ENCODE measurements around the gene WDR18.

The WDR18 gene

DNA sequence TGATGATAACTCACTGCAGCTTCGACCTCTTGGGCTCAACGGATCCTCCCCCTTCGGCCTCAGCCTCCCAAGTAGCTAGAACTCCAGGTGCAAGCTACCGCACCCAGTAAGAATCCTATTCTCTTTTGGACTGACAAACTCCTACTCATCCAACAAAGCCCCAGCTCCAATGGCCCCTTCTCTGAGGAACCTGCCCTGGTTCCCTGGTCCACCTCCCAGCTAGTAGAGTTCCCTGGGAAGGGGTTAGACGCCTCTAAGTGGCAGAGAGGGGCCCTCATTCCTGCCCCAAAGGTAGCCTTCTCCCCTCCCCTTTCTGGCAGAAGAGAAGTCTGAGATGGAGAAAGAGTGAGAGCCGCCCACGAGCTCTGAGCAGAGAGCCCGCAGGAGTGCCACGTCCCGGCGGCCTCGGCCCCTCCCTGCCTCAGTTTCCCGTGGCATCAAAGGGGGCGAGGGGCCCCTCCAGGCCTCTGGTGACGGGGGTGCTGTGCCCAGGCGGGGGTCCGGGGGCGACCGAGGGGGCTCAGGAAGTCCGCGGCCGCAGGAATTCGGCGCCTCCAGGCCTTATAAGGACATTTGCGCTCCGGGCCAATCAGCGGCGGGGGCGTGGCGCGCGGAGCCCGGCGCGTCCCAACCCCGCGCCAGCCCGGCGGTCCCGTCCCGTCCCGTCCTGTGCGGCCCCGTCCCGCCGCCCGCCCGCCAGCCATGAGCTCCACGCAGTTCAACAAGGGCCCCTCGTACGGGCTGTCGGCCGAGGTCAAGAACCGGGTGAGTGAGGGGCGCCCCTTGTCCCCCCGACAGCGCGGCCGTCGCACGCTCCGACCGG is 42.0 kb downstream of the WDR18 start, which contains the start of gene CNN2:
Gene CNN2, plus strand, starts transcription at position 649 of the 823 bp plus-strand sequence. Its CDS starts 54 bp downstream, at position 703.
- peak; percentile 11 for TF ChIP-seq POLR2A (IDR thresholded peaks at IDR 0.05; ENCODE audit: extremely low read depth, insufficient read length)
- TF ChIP-seq, protein P1, sequence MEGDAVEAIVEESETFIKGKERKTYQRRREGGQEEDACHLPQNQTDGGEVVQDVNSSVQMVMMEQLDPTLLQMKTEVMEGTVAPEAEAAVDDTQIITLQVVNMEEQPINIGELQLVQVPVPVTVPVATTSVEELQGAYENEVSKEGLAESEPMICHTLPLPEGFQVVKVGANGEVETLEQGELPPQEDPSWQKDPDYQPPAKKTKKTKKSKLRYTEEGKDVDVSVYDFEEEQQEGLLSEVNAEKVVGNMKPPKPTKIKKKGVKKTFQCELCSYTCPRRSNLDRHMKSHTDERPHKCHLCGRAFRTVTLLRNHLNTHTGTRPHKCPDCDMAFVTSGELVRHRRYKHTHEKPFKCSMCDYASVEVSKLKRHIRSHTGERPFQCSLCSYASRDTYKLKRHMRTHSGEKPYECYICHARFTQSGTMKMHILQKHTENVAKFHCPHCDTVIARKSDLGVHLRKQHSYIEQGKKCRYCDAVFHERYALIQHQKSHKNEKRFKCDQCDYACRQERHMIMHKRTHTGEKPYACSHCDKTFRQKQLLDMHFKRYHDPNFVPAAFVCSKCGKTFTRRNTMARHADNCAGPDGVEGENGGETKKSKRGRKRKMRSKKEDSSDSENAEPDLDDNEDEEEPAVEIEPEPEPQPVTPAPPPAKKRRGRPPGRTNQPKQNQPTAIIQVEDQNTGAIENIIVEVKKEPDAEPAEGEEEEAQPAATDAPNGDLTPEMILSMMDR (IDR thresholded peaks at IDR 0.05; ENCODE audit: low read depth, low read length), result no peak
- peak; percentile 73 for DNase-seq (ENCODE audit: low read depth)
- H3K4me3 ChIP-seq (ENCODE audit: low read depth, low read length), result peak within 1 kb of the TSS; percentile 68

DNA sequence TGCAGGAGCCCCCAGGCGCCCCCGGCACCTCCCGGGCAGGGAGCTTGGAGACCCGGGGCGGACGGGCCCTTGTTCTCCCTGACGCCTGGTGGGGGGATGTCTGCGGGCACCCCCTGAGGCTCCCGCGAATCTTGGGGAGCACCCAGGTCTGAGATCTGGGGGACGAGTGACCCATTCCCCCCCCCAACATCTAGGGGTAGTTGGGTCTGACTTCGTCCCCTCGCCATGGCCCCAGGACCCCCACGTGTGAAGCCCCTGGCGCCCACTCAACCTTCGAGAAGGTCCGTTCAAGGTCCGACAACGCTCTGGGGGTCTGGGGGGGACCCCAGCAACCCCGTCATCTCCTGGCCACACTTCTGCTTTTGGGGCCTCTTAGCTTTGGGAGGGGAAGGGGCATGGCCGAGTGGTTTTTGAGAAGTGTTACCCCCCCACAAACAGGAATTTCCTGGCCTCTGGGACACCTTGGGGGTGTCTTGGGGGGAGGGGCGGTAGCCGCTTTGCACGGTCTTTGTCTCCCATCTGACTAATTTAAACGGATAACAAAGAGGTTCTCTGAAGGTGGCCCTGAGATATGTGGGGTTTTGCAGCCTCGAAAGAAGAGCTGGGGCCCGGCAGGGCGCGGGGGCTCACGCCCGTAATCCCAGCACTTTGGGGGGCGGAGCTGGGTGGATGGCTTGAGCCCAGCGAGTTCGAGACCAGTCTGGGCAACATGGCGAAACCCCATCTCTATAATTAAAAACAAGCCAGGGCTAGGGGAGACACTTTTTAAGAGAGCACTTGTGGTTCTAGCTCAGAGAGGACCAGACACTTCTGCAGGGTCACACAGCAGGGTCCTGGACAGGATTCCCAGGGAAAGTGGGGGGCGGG is 42.9 kb downstream of the WDR18 start:
- TF ChIP-seq, protein P2, sequence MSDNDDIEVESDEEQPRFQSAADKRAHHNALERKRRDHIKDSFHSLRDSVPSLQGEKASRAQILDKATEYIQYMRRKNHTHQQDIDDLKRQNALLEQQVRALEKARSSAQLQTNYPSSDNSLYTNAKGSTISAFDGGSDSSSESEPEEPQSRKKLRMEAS (IDR thresholded peaks at IDR 0.05; ENCODE audit: low read depth, low read length), result no peak
- TF ChIP-seq, protein P1 (IDR thresholded peaks at IDR 0.05; ENCODE audit: low read depth, low read length), result no peak
- no peak for TF ChIP-seq POLR2A (IDR thresholded peaks at IDR 0.05; ENCODE audit: extremely low read depth, insufficient read length)
- peak; percentile 67 for DNase-seq (ENCODE audit: low read depth)
- H3K4me3 ChIP-seq (ENCODE audit: low read depth, low read length), result peak overlapping the region; percentile 68

DNA sequence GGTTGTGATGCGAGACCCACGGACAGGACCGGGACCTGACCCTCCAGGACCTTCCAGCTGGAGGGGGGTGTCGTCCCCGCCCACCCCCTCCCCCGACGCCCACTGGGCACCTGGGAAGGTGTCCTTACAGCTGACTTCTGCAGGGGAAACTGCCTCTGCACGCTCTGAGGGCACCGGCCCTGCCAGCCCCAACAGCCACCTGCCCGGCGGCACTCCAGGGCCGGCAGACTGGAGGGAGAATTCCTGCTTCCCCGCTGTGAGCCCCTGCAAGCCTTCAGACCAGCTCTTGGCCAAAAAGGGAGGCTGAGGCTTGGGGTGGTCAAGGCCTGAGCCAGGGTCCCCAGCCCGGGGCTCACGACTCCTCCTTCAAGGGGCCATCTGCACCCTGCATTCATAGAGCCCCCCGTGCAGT is 43.5 kb downstream of the WDR18 start:
- H3K4me3 ChIP-seq (ENCODE audit: low read depth, low read length), result peak overlapping the region; percentile 68
- DNase-seq (ENCODE audit: low read depth), result no peak
- TF ChIP-seq MYC (IDR thresholded peaks at IDR 0.05; ENCODE audit: low read depth, low read length) (no peak), POLR2A (IDR thresholded peaks at IDR 0.05; ENCODE audit: extremely low read depth, insufficient read length) (no peak)
- TF ChIP-seq, protein P1 (IDR thresholded peaks at IDR 0.05; ENCODE audit: low read depth, low read length), result no peak
- TF ChIP-seq, protein P2 (IDR thresholded peaks at IDR 0.05; ENCODE audit: low read depth, low read length), result no peak

DNA sequence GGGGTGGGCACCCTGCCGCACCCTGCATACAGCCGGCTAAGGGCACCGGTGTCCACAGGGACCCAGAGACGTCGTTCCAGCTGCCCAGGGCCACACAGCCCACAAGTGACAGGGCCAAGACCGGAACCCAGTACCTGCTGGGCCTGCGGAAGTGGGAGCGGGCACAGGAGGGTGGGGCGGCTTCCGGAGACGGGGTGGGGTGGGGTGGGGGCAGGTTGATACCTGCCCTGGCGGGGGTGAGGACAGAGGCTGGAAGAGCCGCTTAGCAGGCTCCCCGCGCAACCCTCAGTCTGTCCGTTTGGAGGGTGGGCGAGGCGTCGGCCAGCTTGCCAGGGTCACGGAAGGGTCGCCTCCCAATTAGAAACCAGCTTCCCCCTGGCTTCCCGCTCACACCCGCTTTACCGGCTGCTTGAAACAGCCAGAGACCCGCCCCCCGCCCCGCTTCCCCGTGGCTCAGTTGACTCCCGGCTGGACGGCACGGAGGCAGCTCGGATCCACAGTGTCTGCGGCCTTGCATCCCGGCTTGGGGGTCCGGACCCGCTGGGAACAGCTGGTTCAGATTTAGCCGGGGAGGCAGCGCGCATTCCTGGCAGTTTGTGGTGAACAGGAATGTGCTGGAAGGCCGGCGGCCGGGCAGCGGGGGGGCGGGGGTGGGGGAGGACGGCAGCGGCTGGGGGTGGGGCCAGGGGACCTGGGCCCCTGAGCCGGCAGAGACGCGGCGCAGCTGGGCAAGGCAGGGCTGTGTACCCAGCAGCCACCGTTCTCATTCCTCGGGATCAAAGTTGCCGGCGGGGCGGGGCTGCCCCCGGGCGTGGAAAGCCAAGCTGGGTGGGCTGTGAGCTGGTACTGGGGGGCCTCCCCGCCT is 44.1 kb downstream of the WDR18 start:
- peak; percentile 76 for DNase-seq (ENCODE audit: low read depth)
- TF ChIP-seq POLR2A (IDR thresholded peaks at IDR 0.05; ENCODE audit: extremely low read depth, insufficient read length) (no peak), MYC (IDR thresholded peaks at IDR 0.05; ENCODE audit: low read depth, low read length) (no peak)
- TF ChIP-seq, protein P1 (IDR thresholded peaks at IDR 0.05; ENCODE audit: low read depth, low read length), result no peak
- TF ChIP-seq, protein P2 (IDR thresholded peaks at IDR 0.05; ENCODE audit: low read depth, low read length), result no peak
- H3K4me3 ChIP-seq (ENCODE audit: low read depth, low read length), result peak overlapping the region; percentile 68

DNA sequence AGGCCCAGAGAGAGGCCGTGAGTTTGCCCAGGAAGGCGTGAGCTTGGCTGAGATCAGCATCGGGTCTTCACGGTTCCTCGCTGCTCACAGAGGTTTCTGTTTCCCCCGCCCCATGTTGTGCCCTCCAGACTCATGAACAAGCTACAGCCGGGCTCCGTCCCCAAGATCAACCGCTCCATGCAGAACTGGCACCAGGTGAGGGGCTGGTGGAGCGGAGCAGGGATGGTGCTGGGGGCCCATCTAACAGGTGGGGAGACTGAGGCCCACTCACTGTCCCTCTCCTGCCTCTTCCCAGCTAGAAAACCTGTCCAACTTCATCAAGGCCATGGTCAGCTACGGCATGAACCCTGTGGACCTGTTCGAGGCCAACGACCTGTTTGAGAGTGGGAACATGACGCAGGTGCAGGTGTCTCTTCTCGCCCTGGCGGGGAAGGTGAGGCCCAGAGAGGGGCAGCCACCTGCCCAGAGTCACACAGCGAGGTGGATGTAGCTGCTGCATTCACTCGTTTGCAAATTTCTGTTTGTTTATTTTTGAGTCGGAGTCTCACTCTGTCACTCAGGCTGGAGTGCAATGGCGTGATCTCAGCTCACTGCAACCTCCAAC is 48.2 kb downstream of the WDR18 start:
- H3K4me3 ChIP-seq (ENCODE audit: low read depth, low read length), result no peak overlapping the region
- DNase-seq (ENCODE audit: low read depth), result no peak
- no peak for TF ChIP-seq MYC (IDR thresholded peaks at IDR 0.05; ENCODE audit: low read depth, low read length)
